GM18505 (cell line): ENCODE measurements around the gene GIGYF2.

Experiments used
- ATAC-seq: cut with Tn5 transposase; IDR thresholded peaks from one replicate; pipeline ENCODE4 v1.9.1; 2021; ENCODE audit not compliant: unreplicated experiment
- POLR2A ChIP-seq: IDR thresholded peaks from 4 replicates; pipeline ENCODE4 v1.6.1; 2011; ENCODE audit warnings: borderline replicate concordance; ENCODE audit not compliant: insufficient read depth, insufficient read length; ENCODE audit errors: extremely low read depth

Gene GIGYF2

DNA sequence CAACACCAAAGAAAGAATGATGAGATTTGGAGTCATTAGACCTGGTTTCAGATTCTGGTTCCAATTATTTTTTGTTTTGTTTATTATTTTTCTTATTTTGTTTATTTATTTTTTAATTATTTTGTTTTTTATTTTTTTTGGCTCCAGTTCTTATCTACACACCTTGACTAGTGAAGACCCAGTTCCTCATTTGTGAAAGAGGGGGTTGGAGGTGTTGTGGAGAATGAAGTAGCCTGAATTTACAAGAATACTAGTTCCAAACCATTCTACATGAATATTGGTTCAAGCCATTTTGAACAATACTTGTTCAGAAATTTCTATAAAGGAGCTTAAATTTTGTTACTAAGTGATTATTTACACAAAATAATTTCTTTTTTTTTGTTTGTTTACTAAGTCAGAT is 86.1 kb downstream of the GIGYF2 start:
- ATAC-seq: no peak
- TF ChIP-seq POLR2A: no peak

DNA sequence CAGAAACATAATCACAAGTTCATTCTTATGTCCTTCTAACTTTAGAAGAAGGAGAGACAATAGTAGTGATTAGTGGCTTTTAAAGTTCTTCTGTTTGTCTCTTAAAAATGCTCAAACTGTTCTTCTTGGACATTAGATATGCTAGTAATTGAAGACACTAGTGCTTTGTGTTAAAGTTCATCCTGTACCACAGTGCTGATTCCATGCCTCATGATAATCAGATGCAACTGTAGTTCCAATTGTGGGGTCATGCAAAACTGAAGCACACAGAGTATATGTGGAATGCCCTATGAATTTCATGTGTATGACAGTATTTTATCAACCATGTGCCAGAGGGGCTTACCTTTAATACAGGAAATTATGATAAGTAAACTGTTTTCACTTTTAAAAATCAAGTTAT is 90.7 kb downstream of the GIGYF2 start:
- no peak for ATAC-seq
- no peak for TF ChIP-seq POLR2A

DNA sequence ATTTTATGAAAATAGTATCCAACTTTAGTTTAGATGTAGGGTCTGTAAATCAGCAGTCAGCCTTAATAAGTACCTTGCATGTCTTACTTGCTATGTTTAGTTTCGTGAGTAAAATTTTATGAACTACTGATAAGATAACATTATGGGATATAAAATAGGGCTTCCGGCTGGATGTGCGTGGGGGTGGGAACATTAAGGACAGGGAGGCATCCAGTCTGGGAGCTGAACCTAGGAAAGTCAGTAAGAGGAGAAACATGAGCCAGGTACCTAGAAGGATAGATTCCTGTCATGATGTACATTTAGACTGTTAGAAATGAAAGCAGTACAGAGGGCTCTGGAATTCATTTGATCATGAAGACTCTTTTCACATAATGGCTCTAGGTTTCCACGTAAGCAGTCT is 92.0 kb downstream of the GIGYF2 start:
- no peak for ATAC-seq
- TF ChIP-seq POLR2A: no peak

DNA sequence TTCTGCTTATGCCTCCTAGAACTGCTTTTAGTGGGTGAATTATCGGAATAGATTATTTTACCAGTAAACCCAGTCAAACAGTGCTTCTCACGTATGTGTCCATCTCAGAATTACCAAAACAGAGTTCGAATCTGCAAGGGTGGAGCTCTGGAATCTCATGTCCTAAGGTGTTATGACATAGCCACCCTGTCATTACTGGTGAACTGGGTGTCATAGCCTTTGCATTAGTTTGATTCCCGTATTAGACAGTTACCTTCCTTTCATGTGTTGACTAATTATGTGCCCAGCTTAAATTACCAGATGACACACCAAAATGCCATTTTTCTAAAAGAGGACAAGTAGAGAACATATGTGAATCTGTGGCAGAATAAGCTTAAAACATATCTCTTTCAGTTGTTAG is 94.4 kb downstream of the GIGYF2 start:
- no peak for TF ChIP-seq POLR2A
- ATAC-seq: no peak

DNA sequence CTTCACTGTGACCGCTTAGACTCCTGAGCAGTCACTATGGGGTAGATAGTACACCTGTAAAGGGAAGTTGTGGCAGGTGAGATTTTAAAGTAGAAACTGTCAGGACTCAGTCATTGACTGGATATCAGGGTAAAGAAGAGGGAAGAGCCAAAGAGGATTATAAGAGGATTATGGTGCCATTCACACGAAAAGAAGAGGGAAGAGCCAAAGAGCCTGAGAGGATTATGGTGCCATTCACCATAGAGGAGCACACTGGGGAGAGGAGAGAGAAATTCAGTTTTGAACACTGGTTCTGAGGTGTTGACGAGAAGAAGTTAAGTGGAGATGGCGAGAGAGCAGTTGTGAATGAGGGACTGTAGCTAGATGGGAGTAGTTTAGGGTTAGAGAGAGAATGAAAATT is 96.1 kb downstream of the GIGYF2 start:
- ATAC-seq: no peak
- no peak for TF ChIP-seq POLR2A

DNA sequence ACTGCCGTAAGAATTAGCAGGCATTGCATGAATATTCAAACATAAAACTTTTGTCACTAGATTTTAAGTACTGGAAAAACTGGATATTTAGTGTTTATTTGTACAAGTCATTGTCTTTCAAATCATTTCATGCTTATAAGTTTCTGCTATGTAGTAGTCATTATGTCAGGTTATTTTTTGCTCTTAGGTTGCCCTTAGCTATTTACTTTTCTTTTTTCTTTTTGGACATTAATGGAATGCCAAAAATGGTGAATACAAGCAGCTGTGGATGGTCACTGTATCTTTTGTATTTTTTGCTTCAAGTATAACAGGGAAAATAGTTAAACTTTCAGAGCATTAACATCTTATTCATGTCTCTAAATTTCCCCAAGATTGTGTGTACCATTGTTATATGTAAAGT is 97.8 kb downstream of the GIGYF2 start:
- no peak for TF ChIP-seq POLR2A
- ATAC-seq: no peak

DNA sequence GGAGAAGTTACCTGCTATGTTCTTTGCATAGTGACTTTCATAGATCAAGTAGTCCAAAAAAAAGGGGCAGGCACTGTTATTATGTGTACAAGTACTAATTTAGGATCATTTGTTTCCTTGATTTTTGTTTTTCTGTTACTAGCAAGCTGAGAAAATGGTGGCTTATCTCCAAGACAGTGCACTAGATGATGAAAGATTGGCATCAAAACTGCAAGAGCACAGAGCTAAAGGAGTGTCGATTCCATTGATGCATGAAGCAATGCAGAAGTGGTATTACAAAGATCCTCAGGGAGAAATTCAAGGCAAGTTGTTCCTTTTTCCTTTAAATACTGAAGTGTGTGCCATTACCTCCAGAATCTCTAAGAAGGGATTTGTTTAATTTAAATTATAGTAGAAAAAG is 98.8 kb downstream of the GIGYF2 start:
- no peak for TF ChIP-seq POLR2A
- ATAC-seq: no peak

DNA sequence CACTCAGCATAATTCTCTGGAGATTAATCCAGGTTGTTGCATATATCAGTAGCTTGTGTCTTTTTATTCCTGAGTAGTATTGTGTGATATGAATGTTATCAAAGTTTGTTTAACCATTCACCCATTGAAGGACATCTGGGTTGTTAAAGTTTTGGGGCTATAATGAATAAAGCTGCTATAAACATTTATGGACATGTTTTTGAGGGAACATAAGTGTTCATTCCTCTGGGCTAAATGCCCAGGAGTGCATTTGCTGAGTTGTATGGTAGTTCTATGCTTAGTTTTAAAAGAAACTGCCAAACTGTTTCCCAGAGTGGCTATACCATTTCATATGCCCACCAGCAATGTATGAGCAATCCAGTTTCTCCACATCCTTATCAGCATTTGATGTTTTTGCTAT is 101.1 kb downstream of the GIGYF2 start:
- no peak for TF ChIP-seq POLR2A
- ATAC-seq: no peak

DNA sequence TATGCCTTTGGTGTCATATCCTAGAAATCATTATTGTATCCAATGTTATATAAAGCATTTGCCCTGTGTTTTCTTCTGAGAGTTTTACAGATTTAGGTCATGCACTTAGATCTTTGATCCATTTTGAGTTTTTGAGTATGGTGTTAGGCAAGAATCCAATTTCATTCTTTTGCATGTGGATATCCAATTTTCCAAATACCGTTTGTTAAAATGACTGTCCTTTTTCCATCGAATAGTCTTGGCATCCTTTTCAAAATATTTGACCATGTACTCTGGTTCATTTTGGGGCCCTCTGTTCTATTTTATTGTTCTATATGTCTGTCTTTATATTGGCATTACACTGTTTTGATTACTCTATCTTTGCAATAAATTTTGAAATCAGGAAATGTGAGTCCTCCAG is 103.0 kb downstream of the GIGYF2 start:
- no peak for TF ChIP-seq POLR2A
- no peak for ATAC-seq

DNA sequence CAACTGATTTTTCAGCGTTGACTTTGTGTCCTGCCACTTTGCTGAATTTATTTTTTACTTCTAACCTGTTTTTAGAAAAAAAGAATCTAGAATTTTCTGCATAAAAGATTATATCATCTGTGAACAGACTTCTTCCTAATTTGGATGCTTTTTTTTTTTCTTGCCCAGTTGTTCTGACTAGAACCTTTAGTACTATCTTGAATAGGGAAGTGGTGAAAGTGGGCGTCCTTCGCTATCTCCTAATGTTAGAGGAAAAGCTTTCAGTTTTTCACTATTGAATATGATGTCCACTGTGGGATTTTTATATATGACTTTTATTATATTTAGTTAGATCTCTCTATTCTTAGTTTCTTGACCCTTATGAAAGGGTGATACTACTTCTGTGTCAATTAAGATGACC is 105.0 kb downstream of the GIGYF2 start:
- ATAC-seq: no peak
- no peak for TF ChIP-seq POLR2A

DNA sequence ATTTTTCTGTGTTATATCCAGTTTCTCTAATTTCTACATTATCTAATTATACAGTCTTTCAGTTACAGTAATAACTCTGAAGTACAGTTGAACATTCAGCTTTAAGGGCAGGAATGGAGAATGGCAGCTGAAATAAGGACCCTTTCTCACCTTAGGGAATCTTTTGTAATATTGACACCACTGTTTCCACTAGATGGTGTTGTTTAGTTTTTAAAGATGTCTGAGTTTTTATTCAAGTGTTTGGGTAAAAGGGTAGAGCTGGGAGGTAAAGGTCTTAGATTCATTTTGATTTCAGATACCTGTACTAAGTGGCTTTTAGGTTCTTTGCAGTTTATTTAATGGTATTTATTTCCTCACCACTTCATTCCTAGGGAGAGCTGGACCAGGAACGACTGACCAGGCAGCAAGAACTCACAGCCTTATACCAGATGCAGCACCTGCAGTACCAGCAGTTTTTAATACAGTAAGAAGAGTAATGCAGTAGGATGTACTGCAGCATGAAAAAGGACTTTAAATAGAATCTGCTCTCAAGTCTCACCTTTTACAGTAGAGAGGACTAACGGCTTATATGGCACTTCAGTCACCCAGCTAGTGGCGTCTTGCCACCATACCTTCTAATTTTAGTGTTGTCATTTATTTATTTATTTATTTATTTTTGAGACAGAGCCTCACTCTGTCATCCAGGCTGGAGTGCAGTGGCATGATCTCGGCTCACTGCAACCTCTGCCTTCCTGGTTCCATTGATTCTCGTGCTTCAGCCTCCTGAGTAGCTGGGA is 112.4 kb downstream of the GIGYF2 start:
- no peak for ATAC-seq
- no peak for TF ChIP-seq POLR2A

DNA sequence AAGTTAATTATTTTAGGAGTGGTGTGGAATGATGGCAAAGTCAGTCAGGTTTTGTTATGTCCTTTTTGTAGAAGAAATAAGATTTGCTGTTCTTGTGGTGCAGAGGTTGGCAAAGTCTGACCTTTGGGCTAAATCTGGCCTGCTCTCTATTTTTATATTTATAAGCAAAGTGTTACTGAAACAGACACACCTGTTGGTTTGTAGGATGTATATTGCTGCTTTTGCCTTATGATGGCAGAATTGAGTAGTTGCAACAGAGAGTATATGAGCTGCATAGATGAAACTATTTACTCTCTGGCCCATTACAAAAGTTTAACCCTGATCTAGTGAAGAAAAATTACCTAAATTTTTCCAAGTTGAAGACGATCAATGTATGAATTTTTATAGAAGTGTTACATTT is 113.3 kb downstream of the GIGYF2 start:
- ATAC-seq: no peak

DNA sequence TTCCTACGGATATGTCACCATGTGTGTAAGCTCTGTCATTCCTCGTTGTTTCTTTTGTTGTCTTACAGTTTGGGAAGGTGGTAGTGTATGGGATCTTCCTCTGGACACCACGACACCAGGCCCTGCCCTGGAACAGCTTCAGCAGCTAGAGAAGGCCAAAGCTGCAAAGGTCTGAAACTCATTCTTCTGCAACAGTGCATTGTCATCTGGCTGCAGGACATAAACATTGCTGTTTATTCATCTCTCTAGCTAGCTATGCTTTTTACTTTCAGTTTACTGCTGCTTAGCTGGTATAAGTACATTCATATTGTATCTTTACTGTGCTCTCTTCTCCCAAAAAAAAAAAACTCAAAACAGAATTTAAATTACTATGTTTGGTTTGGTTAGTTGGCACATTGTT is 118.4 kb downstream of the GIGYF2 start:
- no peak for ATAC-seq
- no peak for TF ChIP-seq POLR2A

More for the DNA sequence above, 113.3 kb downstream of the GIGYF2 start:
- TF ChIP-seq POLR2A: no peak

DNA sequence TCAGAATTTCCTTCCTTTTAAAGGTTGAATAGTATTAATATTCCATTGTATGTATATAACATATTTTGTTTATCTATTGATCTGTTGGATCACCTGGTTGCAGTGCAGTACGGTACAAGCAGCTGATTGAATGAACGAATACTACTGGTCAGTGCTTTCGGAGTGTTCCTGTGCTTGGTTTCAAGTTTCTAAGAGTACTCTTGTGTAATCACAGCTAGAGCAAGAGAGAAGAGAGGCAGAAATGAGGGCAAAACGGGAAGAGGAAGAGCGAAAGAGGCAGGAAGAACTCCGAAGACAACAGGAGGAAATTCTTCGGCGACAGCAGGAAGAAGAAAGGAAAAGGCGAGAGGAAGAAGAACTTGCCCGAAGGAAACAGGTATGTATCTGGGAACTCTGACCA is 119.5 kb downstream of the GIGYF2 start:
- TF ChIP-seq POLR2A: no peak
- ATAC-seq: no peak

DNA sequence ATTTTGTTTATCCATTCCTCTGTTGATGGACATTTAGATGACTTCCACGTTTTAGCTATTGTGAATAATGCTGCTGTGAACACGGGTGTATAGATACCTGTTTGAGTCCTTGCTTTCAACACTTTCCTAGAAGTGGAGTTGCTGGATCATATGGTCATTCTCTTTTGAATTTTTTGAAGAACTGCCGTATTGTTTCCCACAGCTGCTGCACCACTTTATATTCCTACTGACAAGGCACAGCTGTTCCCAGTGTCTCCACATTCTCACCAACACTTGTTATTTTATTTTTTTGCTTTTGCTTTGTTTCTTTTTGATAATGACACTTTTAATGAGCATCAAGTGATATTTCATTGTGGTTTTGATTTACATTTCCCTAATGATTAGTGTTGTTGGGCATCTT is 120.6 kb downstream of the GIGYF2 start:
- no peak for ATAC-seq
- TF ChIP-seq POLR2A: no peak

DNA sequence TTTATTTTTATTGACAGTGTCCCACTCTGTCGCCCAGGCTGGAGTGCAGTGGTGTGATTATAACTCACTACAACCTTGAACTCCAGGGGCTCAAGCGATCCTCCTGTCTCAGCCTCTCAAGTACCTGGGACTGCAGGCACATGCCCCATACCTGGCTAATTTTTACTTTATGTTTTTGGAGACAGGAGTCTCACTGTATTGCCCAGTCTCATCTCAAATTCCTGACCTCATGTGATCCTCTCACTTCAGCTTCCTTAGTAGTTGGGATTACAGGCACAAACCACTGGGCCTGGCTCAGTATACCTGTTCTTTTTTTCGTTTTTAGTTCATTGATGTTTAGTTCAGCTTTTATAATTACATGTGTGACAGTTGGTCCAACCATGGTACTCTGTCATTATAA is 132.9 kb downstream of the GIGYF2 start:
- no peak for TF ChIP-seq POLR2A
- no peak for ATAC-seq

DNA sequence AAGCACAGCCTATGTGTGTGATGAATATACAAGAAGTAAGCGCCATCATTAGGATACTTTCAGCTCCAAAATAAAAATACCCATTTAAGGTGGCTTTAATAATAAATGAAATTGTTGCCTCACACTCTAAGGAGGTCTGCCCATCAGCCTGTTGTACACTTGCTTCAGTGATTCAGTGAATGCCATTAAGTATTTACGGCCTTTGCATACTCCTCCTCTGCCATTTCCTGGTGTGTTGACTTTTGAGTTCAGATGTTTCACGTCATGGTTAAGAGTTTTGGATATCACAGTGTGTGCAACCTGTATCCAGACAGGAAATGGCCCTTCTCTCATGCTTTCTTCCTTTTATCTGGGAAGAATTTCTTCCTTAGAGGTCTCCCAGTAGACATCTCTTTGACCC is 134.4 kb downstream of the GIGYF2 start:
- TF ChIP-seq POLR2A: no peak
- ATAC-seq: no peak
